Activated naive CD4-positive, alpha-beta T cell (primary cell): ENCODE results near the gene IFT88.
A peak's percentile ranks its signal among the peaks of the same experiment; 100 is the strongest.

Experiments
- DNase-seq, 4 experiments: peaks; one replicate each; lab custom pipeline; 2025; lab: John Stamatoyannopoulos, UW

The IFT88 gene

DNA sequence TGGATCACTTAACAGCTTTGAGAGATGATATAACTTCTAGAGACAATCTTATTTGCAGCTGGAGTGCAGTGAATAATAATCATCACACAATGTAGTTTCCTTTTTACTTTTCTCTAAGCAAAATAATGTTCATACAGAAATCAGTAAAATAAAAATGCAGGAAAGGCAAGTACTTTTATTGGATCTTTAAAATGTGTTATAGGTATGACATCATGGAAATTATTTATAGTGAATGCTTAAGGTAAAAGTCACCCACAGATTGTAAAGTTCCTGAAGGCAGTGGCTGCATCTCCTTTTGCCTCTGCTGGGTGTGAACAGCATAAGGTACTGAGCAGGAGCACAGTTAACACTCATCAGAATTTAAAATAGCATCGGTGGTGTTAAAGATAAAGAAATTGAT lies 119.2 kb downstream of the IFT88 start:
- no peak for DNase-seq

DNA sequence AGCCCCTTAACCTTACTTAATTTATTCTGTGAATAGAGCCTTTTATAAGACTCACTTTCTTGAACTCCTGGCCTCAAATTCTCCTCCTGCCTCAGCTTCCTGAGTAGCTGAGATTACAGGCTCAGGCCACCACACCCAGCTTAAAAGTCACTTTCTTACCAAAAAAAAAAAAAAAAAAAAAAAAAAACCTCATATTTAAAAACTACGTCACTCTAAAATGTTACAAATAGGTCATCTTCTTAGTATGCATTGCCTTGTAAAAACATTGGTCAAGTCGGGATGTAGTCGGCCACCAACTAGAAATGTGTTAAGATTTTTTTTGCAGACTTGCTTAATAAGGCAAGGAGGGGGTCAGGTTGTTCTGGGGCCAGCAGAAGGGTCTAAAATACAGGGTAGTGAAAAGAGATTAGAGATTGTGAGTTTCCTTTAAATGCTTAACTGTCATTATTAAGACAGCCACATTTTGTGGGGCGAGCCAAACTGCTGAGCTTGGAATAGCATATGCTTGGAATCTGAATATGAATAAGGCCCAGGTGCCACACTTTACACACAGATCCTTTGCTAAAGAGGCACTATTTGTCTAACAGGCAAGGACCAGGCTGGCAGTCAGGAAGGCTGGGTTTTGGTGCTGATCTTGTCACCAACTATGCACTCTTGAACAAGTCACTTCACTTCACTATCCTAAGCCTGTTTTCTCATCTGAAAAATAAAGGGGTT lies 120.1 kb downstream of the IFT88 start:
- no peak for DNase-seq

DNA sequence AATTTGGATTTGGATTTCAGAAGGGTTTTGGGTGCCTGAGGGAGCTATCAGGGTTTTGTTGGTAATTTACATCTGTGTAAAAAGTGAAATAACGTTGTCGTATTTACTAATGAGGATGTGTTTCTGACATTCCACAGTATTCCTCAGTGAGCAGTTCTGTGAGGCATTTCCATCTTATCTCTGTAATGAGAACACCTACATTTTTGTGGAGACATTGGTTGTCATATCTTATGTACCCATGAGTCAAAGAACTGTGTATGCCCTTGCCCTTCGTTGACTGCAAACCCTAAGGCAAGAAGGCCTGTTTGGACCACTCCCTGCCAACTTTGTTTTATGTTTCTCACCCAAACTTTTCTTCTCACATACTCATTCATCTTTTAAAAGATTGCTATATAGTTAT lies 122.3 kb downstream of the IFT88 start:
- no peak for DNase-seq

DNA sequence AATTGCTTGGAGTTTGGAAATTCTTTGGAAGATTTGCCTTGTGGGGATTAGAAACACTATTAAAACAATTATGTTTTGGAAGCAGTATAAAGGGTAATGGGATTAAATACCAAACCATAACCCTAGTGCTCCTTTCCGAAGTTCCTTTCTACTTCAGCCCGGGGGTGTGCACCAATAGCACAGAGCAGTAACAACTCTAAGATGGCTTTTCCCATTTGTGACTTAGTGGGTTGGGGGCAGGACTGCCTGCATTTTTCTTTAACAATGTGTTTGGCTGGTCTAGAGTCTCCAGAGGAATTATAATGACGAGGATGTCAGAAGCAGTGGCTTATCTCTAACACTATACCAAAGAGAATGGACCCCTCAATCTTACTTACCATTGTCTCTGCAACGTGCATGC lies 124.7 kb downstream of the IFT88 start:
- DNase-seq, result no peak

DNA sequence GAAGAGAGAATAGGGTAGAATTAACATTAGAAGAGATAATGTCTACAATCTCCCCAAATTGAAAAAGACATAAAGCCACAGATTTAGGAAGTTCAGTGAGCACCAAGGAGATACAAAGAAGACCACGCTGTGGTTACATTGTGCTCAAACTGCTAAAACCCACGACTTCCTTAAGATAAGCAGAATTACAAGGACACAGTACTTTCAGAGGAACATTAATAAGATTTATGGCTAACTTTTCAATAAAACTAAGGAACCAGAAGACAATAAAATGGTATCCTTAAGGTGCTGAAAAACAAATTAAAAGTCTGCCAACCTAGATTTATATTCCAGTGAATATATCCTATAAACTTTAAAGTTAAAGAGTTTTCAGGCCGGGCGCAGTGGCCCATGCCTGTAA lies 129.1 kb downstream of the IFT88 start:
- DNase-seq, result no peak

DNA sequence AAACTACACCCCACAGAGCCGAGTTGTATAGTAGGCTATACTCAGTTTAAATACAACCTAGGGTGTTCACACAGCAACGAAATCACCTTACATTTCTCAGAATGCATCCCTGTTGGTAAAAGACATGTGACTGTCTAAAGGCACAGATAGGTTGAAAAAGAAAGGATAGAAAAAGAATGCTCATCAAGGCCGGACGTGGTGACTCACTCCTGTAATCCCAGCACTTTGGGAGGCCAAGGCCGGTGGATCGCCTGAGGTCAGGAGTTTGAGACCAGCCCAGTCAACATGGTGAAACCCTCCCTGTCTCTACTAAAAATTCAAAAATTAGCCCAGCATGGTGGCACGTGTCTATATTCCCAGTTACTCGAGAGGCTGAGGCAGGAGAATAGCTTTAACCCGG lies 132.8 kb downstream of the IFT88 start:
- DNase-seq, result no peak

DNA sequence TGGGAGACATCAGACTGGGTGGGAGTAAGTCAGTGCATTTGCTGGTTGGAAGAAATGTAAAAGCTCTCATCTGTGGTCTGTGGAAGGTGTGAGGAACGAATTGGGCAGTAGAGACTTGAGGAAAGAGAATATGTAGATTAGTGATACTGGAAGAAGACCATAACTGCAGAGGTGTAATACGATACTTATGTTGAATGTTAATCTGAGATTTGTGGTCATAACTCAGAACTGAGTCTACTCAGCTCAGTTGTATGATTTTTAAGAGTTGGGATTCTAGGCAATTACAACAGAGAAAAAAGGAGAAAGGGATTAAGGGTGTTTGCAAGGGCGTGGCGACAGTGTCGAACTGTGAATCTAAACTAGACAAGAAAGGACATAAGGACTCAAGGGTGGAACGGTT lies 133.3 kb downstream of the IFT88 start:
- DNase-seq, result no peak

DNA sequence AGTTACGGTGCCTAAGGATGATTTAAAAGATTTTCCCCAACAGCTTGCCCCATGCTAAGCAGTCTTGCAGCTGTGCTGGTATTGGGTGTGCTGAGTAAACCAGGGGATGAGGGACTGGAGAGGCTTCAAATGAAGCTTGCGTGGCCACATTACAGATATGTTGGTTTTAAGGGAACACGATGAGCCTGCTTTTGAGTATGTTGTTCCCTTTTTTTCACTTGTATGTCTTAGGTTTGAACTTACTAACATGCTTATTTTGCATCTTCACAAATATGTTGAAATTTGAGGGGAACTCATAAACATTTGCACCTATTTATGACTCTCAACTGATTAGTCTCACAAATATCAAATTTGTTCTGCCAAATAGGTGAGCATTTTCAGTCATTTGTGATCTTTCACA lies 134.5 kb downstream of the IFT88 start:
- no peak for DNase-seq

DNA sequence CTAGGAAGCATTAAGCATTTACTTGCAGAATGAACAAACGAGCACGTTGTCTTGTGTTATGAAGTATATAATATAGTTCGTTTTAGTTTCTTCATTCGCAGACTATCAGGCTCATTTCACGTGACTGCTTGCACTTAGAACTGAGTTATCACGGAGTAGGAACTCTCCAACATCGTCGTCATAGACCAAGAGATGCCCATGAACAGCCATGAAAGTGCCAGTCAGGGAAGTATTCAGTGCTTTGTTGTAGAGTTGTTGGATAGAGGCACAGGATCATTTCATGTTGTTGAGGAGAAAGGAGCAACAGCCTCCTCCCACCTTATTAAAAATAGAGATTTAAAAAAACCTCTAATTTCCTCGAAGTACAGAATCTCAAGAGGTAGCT lies 135.6 kb downstream of the IFT88 start:
- DNase-seq, result no peak

DNA sequence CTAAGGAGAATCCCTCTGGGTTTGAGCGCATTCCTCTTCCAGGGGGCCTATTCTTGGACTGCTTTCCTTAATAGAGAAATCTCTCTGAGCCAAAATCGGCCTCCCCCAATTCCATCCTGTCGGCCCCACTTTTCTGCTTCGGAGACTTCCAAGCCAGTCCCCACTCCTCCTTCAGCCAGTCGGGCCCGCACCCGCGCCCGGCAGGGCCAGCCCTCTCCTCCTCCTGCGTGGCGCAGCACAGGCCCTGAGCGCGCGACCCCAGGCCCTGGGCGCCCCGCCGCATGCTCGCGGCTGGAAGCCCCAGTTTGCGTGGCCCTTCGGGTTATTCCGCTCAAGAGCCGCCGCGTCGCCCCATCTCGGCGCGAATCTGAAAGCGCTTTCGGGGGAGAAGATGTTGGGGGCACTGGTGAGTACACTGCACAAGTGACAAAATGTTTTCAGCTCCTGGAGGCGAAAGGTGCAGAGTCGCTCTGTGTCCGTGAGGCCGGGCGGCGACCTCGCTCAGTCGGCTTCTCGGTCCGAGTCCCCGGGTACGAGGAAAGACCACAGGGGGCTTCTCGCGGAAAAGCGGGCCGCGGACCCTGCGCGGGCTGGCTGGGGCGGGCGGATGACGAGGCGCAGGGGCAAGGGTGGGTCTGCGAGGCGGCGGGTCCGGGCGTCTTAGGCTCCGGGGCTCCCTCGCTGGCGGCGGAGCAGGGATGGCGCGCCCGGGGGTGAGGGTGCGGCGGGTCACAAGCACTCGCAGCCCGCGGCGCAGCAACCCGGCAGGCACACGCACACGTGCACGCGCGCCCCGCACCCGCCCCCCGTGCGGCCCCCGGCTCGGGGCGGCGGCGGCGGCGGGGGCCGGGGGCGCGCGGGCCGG lies 136.2 kb downstream of the IFT88 start, which contains the start of gene IL17D:
TSS of gene IL17D (plus strand) at position 785 of the 865 bp plus-strand sequence. CDS start 303 bp downstream, outside the sequence.
- DNase-seq, result peak in 2 of 4 experiments; percentile 9 to 40

DNA sequence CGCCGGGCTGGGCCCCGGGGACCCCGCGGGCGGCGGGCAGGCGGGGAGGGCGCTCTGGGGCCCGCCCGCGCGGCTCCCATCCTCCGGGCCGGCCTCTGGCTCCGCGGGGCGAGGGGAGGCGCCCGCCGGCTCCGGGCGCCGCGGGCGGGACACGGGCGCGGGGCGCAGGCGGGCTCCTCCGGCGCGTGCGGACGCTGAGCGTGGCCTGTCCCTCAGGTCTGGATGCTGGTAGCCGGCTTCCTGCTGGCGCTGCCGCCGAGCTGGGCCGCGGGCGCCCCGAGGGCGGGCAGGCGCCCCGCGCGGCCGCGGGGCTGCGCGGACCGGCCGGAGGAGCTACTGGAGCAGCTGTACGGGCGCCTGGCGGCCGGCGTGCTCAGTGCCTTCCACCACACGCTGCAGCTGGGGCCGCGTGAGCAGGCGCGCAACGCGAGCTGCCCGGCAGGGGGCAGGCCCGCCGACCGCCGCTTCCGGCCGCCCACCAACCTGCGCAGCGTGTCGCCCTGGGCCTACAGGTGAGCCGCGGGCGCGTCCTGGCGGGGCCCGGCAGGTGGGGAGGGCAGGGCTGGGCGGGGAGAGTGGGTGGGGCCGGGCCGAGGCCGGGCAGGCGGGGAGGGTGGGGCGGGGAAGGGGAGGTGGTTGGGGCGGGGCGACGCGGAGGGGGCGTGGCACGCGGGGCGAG lies 137.0 kb downstream of the IFT88 start:
- peak; percentile 35 to 74 (median 55) for DNase-seq

DNA sequence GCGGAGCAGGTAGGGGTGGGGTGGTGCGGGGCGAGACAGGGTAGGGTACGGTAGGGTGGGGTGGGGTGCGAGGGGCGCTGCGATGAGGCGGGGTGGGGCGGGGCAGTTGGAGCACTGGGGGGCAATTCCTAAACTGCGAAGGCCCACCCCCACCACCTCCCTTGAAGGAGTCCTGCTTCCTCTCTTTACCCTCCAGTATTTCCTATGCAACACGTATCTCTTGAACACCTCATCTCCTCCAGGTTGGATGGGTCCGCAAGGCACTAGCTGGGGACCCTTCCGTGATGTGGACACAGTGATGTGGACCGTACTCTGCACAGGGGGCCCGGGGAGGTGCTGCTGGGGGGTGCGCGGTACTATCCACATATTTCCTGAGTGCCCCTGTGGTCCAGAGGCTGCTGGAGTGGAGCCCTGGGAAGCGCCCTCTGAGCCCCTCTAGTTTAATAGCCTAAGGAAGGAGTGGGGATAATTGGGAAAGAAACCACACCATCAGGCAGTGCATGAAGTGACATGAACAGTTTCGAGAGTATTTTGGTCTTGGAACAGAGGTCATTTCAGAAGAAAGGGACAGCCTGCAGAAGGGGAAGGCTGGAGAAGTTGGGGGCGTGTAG lies 137.6 kb downstream of the IFT88 start:
- DNase-seq, result no peak

DNA sequence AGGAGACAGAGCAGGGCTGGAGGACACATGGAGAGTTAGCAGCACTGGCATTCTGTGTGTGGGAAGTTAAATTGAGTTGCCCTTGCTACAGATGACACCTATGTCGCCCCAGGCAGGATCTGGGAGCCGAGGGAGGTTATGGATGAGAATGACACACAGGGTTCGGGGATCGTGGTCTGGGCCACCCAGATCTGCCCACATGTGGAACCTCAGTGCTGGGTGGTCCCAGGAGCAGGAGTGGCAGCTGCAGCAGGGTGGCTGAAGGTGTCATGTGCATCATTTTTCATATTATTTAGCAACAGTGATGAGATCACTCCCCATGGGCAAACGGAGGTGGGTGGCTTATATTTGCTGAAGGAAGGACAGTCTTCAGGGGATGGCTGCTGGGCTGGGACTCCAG lies 139.7 kb downstream of the IFT88 start:
- DNase-seq, result no peak

DNA sequence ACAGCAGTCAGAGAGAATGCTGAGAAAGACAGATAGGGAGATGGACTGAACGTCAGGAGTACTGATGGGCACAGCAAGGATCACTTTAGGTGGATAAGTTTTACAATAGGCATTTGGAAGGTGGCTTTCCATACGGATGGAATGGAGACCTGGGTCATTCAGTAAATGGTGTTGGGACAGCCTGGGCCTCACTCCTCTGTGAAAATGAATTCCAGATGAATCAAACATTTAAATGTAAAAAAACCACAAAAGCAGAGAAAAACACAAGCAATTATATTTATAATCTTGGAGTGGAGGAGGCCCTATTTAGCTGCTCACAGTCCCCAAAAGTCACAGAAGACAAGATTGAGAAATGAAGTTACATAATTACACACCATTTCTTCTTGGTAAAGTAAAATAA lies 141.3 kb downstream of the IFT88 start:
- DNase-seq, result no peak

DNA sequence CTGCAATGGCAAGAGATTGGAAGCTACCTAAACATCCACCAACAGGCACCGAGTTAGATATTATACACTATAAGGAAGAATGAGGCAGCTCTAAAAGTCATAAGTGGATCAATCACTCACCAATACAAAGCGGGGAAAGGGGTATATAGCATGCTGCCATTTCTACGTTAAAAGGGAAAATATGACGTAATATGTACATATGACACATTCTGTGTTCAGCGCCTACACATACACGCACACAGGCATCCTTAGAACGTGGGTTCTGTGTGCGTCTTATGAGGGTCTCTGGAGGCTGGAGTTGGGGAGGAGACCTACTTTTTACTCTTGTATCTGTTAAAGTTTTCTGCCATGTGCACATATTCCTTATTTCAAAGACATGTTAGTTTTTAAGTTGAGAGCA lies 142.4 kb downstream of the IFT88 start:
- DNase-seq, result no peak

DNA sequence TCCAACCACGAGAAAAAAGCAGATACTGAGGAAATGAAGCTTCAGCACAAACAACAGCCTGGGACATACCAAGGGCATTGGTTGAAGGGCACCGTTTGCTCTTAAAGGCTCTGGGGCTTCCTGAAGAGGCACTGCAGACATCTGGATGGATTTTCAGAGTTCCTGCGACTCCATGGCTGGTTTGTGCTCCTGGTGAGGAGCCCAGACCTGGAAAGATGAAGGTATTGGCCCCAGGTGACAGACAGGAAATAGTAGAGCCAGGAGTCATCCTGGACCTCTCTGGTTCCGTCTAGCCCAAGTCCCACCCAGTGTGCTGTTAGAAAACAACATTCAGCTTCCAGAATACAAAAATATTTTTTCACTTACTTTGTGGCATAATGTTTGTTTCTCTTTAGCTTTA lies 142.8 kb downstream of the IFT88 start:
- no peak for DNase-seq

DNA sequence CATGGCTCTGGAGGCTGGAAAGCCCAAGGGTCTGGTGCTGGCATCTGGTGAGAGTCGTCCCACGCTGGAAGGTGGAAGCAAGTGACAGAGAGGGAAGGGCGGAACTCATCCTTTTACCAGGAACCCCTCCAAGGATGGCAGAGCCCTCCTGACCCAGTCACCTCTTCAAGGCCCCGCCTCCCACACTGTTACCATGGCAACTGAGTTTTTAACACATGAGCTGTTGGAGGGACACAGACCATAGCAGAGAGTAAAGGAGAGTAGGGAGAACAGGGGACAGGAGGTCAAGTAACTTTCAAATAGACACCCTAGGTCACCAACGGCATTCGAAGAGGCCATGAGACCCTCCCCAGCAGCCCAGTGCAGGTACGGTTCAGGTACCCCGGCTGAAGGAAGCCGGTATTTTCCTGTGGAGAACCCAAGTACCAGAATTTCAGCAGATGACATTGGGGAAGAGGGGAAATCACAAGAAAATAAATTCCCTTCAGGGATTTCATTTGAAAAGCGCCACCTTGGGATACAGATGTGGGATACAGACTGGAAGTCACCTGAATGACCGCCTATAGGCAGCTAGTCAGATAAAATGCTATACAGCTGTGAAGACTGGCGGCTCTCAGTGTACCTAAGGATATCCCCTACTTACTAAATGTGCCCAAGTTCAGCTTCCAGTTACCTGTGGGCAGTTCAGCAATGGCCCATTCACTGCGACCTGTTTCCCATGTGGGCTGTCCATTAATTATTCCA lies 144.5 kb downstream of the IFT88 start:
- no peak for DNase-seq

DNA sequence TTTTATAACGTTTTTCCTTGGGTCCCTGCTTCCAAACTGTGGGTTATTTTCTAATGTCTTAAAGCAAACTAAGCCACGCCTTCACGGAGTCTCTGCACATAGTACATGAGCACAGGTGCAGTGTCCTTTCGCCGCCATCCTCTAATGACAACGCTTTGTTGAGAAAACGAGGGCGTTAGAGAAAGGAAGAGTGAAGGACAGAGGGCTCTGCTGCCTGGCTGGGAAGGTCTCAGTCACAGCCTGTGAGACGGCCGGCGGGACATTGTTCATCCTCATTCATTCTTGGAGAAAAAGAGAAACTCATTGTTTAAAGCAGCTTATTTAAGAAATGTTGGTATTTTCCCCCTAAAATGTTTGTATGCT lies 146.0 kb downstream of the IFT88 start:
- no peak for DNase-seq

DNA sequence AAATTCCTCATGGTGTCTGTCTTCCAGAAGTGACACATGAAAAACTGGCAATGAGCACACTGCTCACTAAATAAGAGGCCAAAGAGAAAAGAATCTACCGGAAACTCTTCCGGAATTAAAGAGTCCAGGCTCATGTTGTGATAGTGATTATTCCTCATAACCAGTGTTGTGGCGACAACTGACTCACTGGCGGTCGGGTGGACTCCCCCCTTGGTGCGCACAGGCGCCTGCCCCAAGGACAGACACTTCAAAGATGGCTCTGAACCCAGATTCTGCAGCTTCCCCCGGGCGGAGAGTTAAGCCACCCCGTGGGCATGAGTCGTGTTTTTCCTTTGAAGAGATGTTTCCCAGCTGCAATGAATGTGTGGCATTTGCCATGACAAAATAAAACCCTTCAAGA lies 146.8 kb downstream of the IFT88 start:
- DNase-seq, result no peak

DNA sequence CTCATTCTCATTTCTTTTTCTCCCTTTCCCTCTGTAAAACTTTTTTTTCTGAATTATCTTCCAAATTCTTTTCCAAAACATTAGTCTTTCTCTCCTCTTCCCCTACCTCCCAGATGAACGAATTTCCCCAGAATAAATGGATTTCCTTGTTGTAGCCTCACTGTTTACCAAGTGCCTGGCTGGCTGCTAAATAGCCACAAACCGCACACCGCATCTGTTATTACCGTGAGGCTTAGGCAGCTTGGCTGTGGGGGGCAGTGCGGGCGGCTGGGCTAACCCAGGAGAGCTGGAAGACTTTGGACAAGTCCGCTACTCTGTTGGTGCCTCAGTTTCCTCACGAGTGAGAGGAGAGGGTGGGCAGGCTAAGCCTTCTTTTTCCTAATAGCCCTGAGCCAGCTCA lies 147.2 kb downstream of the IFT88 start:
- DNase-seq, result no peak

DNA sequence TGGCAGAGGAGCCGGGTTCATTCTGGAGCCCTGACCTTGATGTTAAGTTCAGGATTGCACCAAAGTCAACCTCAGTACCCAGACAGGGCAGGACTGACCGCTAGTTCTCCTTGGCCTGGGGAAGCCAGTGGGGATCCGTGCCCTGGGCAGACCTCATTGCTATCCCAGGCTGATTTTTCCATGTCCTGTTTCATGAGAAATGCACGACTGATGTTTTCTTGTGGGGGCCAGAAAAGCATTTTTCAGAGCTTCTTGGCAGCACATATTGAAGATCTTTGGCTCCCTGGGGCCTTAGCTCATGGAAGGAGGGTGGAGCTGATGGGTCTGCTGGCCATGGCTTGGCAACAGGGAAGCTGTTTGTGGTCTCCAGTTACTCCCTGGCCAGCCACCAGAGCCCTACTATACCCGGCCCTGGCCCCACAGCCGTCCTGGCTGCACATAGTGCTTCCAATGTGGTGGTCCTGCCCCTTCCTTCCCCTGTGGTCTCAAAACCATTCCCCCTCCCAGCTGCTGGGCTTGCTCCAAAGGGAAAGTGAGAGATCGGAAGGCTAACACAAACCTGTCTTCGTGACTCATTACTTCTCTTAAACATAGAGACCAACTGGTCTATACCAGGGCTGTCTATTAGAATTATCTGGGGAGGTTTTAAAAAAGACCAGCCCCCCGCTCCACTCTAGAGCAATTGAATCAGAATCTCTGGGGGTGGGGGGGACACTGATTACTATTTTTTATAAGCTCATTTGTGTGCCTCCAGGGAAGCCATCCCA lies 147.8 kb downstream of the IFT88 start:
- no peak for DNase-seq
